PC-3 (cell line): Measurements from ENCODE around the gene SLC4A5. TPM values are rescaled to one million over a fixed set of nuclear protein-coding genes. Genes with fewer than 3 reads are reported as not detected.

Source experiments
- ATAC-seq: fragments of 200-7000 bp; cut with Tn5 transposase; 2 replicates; pipeline ENCODE4 v1.9.1; 2020; ENCODE audit warnings: mild to moderate bottlenecking, moderate library complexity
- BruUV-seq: library from RNA; stranded (reverse); fragments of 400-500 nt; replicated peaks from 2 replicates; lab custom pipeline; 2021; lab: Mats Ljungman, UMichigan
- CTCF ChIA-PET: fragments of 300-600 bp; sonication (Branson Sonifier 250); formaldehyde crosslinking; loops from one replicate; lab custom pipeline; 2022; ENCODE audit warnings: antibody characterized with exemption; lab: Charles Lee
- POLR2A ChIA-PET: fragments of 300-600 bp; sonication (Branson Sonifier 250); formaldehyde crosslinking; loops from one replicate; lab custom pipeline; 2022; ENCODE audit warnings: antibody characterized with exemption; ENCODE audit not compliant: unreplicated experiment; lab: Charles Lee
- DNase-seq: peaks from one replicate; pipeline ENCODE4 v3.0.0-alpha.2; 2015
- H2AFZ ChIP-seq: fragments of 300-600 bp; sonication (generic); 2 replicates; pipeline ENCODE4 v1.6.0; 2016; ENCODE audit warnings: antibody characterized with exemption, low read length
- H3F3A ChIP-seq: fragments of 300-600 bp; sonication (generic); one replicate; pipeline ENCODE4 v1.6.0; 2017; ENCODE audit warnings: antibody characterized with exemption, low read length, control low read depth, mild to moderate bottlenecking; ENCODE audit not compliant: unreplicated experiment
- H3K27ac ChIP-seq: fragments of 300-600 bp; sonication (generic); 2 replicates; pipeline ENCODE4 v1.5.1; 2016; ENCODE audit warnings: mild to moderate bottlenecking, low read length
- H3K27me3 ChIP-seq: fragments of 300-600 bp; sonication (generic); 2 replicates; pipeline ENCODE4 v1.6.1; 2016; ENCODE audit warnings: low read length, mixed read lengths
- H3K36me3 ChIP-seq: fragments of 300-600 bp; sonication (generic); 2 replicates; pipeline ENCODE4 v1.6.1; 2016; ENCODE audit warnings: low read depth, mixed run types, low read length, mixed read lengths
- H3K4me1 ChIP-seq: fragments of 300-600 bp; sonication (generic); 2 replicates; pipeline ENCODE4 v1.5.1; 2016; ENCODE audit warnings: low read length; ENCODE audit not compliant: insufficient read depth
- H3K4me2 ChIP-seq: fragments of 300-600 bp; sonication (generic); 2 replicates; pipeline ENCODE4 v1.6.0; 2016; ENCODE audit warnings: low read length
- H3K4me3 ChIP-seq: fragments of 300-600 bp; sonication (generic); 2 replicates; pipeline ENCODE4 v1.5.1; 2016; ENCODE audit warnings: mild to moderate bottlenecking, low read length, mixed read lengths
- H3K79me2 ChIP-seq: fragments of 300-600 bp; sonication (generic); 2 replicates; pipeline ENCODE4 v1.6.1; 2017; ENCODE audit warnings: low read length, mixed read lengths
- H3K9ac ChIP-seq: fragments of 300-600 bp; sonication (generic); 2 replicates; pipeline ENCODE4 v1.6.0; 2016; ENCODE audit warnings: mild to moderate bottlenecking, low read length
- H3K9me2 ChIP-seq: fragments of 300-600 bp; sonication (generic); replicated peaks from 2 replicates; pipeline ENCODE4 v1.6.1; 2016; ENCODE audit warnings: mixed run types, low read length, mixed read lengths
- H3K9me3 ChIP-seq: fragments of 300-600 bp; sonication (generic); 2 replicates; pipeline ENCODE4 v1.6.1; 2016; ENCODE audit warnings: low read length, mixed read lengths
- H4K20me1 ChIP-seq: fragments of 300-600 bp; sonication (generic); 2 replicates; pipeline ENCODE4 v1.6.1; 2016; ENCODE audit warnings: low read length, mixed read lengths
- CTCF ChIP-seq: fragments of 300-600 bp; sonication (generic); conservative IDR thresholded peaks from 2 replicates; pipeline ENCODE4 v1.5.1; 2017; ENCODE audit warnings: antibody characterized with exemption, low read depth, mild to moderate bottlenecking, low read length
- EZH2 ChIP-seq: fragments of 300-600 bp; sonication (generic); IDR thresholded peaks from one replicate; pipeline ENCODE4 v1.6.1; 2017; ENCODE audit warnings: antibody characterized with exemption, mild to moderate bottlenecking, low read length; ENCODE audit not compliant: unreplicated experiment
- EZH2phosphoT487 ChIP-seq: fragments of 300-600 bp; sonication (generic); IDR thresholded peaks from 2 replicates; pipeline ENCODE4 v1.6.1; 2018; ENCODE audit warnings: mild to moderate bottlenecking, antibody characterized with exemption, low read length, borderline replicate concordance
- intact Hi-C: fragments of 100-400 bp; cut with micrococcal nuclease; formaldehyde crosslinking; loops from 2 replicates; pipeline ENCODE4 v1.9.0; 2023
- total RNA-seq: library from RNA; depleted of rRNA; stranded (reverse); fragments of >200 nt; gene quantifications from 2 replicates; pipeline ENCODE4 v1.2.3, GENCODE V29; 2014

The SLC4A5 gene
- total RNA-seq, 1 experiment from 2014 or later: 2.4 TPM

DNA sequence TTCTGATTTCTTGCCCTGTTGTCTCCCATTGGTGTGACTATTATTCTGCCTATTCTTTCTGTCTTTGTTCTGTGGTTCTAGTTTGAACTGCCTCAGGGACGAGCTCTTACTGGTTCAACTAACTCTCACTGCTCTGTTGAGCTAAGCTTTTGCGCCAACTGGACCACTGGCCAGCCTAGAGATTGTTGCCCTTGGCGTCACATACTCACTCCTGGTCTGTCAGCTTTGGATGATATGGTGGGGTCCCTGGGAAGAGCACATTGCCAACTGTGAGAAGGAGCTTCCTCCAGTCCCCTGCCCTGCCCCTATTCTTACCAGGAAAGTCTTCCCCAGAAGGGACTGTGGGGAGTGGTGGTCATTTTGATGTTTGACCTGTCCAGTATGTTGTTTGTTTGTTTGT is 138.8 kb downstream of the SLC4A5 start:
- Histone ChIP-seq H2AFZ (no peak overlapping the region), H3K4me1 (peaks cover 46% of the 10 kb centered on the region), H3K9me3 (no peaks in the 10 kb centered on the region), H3K27me3 (no peaks in the 10 kb centered on the region), H3K27ac (no peak overlapping the region), H3K79me2 (peaks cover 90% of the 10 kb centered on the region), H4K20me1 (peaks cover 59% of the 10 kb centered on the region), H3K4me2 (no peak overlapping the region; the same call in 1 of the 2 replicates), H3K4me3 (no peak overlapping the region), H3K36me3 (peaks cover 25% of the 10 kb centered on the region), H3K9me2 (no peaks in the 10 kb centered on the region), H3F3A (no peaks in the 10 kb centered on the region), H3K9ac (no peak overlapping the region)
- DNase-seq (no peak), ATAC-seq (no peak)
- ChIA-PET POLR2A (no interaction called here), CTCF (no interaction called here)
- no peak for TF ChIP-seq CTCF
- intact Hi-C loops: no loop called here
- no TSS peak for BruUV-seq

GRCh38 chr2:74201596-74201995 is 141.6 kb downstream of the SLC4A5 start:
- no peak overlapping the region for H2AFZ ChIP-seq
- POLR2A ChIA-PET: no interaction called here
- no peaks in the 10 kb centered on the region for H3K9me2 ChIP-seq
- peaks cover 13% of the 10 kb centered on the region for H3K36me3 ChIP-seq
- H3K4me3 ChIP-seq: peak overlapping the region; percentile 85
- intact Hi-C loops: no loop called here
- no peaks in the 10 kb centered on the region for H3K9me3 ChIP-seq
- no TSS peak for BruUV-seq
- DNase-seq (peak; percentile 34), ATAC-seq (no peak)
- H3K4me1 ChIP-seq: peaks cover 51% of the 10 kb centered on the region
- H3F3A ChIP-seq: no peaks in the 10 kb centered on the region
- H3K9ac ChIP-seq: no peak overlapping the region
- H3K27ac ChIP-seq: no peak overlapping the region
- CTCF ChIA-PET: no interaction called here
- no peak for TF ChIP-seq EZH2
- TF ChIP-seq CTCF: no peak
- no peak for TF ChIP-seq EZH2phosphoT487
- H3K27me3 ChIP-seq: no peaks in the 10 kb centered on the region
- peaks cover 80% of the 10 kb centered on the region for H3K79me2 ChIP-seq
- H3K4me2 ChIP-seq: peak overlapping the region; percentile 83
- H4K20me1 ChIP-seq: peaks cover 59% of the 10 kb centered on the region

DNA sequence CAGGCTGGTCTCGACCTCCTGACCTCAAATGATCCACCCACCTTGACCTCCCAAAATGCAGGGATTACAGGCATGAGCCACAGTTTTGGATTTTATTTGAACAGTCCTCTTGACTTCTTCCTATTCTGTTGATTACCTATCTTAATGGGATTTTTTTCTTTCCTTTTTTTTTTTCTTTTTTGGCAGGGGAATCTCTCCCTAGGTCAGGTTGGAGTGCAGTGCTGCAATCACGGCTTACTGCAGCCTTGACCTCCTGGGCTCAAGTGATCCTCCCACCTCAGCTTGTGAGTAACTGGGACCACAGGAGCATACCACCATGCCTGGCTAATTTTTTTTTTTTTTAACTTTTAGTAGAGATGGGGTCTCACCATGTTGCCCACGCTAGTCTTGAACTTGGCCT is 142.0 kb downstream of the SLC4A5 start:
- peak overlapping the region; percentile 85 for H3K4me3 ChIP-seq
- TF ChIP-seq CTCF: no peak
- no peak for TF ChIP-seq EZH2
- TF ChIP-seq EZH2phosphoT487: no peak
- POLR2A ChIA-PET: no interaction called here

More for the DNA sequence above, 142.0 kb downstream of the SLC4A5 start:
- intact Hi-C loops: no loop called here
- Histone ChIP-seq H3K9me3 (no peaks in the 10 kb centered on the region), H3K9ac (no peak overlapping the region), H2AFZ (no peak overlapping the region), H3K9me2 (no peaks in the 10 kb centered on the region), H3K36me3 (peaks cover 9% of the 10 kb centered on the region), H3K27me3 (no peaks in the 10 kb centered on the region), H3K27ac (no peak overlapping the region), H3K4me2 (peak overlapping the region; percentile 83), H4K20me1 (peaks cover 55% of the 10 kb centered on the region), H3F3A (no peaks in the 10 kb centered on the region), H3K79me2 (peaks cover 76% of the 10 kb centered on the region), H3K4me1 (peaks cover 48% of the 10 kb centered on the region)
- CTCF ChIA-PET: no interaction called here
- BruUV-seq: no TSS peak
- DNase-seq (no peak), ATAC-seq (no peak)
